Uterus (tissue), 4 donors: ENCODE measurements around the gene HLA-B. TPM values are rescaled to one million over a fixed set of nuclear protein-coding genes. Genes with fewer than 3 reads are reported as not detected.

Experiments used
- DNase-seq, 2 donors: peaks; one replicate each; pipeline ENCODE4 v3.0.0-alpha.2; 2019 to 2020
- H3K27ac ChIP-seq, 2 donors: fragments of 200-600 bp; sonication (generic); 1 replicate in 1 of 2; 2 replicates in 1 of 2; pipeline ENCODE4 v1.5.1; 2016 to 2018
- H3K27me3 ChIP-seq, 2 donors: fragments of 200-600 bp; sonication (generic); one replicate each; pipeline ENCODE4 v1.5.1; 2018 to 2019; ENCODE audit warnings: control low read depth in 1 of 2
- H3K36me3 ChIP-seq, 2 donors: fragments of 200-600 bp; sonication (generic); one replicate each; pipeline ENCODE4 v1.5.1; 2019; ENCODE audit warnings: control low read depth in 1 of 2
- H3K4me1 ChIP-seq, 2 donors: fragments of 200-600 bp; sonication (generic); one replicate each; pipeline ENCODE4 v1.5.1; 2018 to 2019; ENCODE audit warnings: control low read depth in 1 of 2
- H3K4me3 ChIP-seq, 2 donors: fragments of 200-600 bp; sonication (generic); 1 replicate in 1 of 2; 2 replicates in 1 of 2; pipeline ENCODE4 v1.5.1; 2018 to 2019; ENCODE audit warnings: mild to moderate bottlenecking in 1 of 2
- H3K9me3 ChIP-seq, 2 donors: fragments of 200-600 bp; sonication (generic); one replicate each; pipeline ENCODE4 v1.5.1; 2019; ENCODE audit warnings: control low read depth in 1 of 2
- CTCF ChIP-seq, 4 experiments: fragments of 200-600 bp in 2 of 4; fragments of 450-650 bp in 2 of 4; sonication (generic) in 2 of 4; IDR thresholded peaks; one replicate each; pipeline ENCODE4 v1.5.1; 2016 to 2019; ENCODE audit warnings: antibody characterized with exemption in 4 of 4, mild to moderate bottlenecking in 2 of 4, moderate library complexity in 1 of 4
- POLR2A ChIP-seq, 2 donors: fragments of 450-650 bp; IDR thresholded peaks; one replicate each; pipeline ENCODE4 v1.6.1; 2016; ENCODE audit warnings: antibody characterized with exemption in 2 of 2, mild to moderate bottlenecking in 1 of 2, moderate library complexity in 1 of 2
- intact Hi-C: fragments of 100-400 bp; cut with DNase I; formaldehyde crosslinking; loops from one replicate; pipeline ENCODE4 v1.15.1; 2023; ENCODE audit warnings: low total_unique reads
- total RNA-seq, 4 donors: library from RNA; depleted of rRNA in 3 of 4; stranded (reverse); fragments of >200 nt in 3 of 4; gene quantifications; one replicate each; pipeline versions ENCODE4 v1.1.0 to v1.2.4, GENCODE V29; 2014 to 2023
- donor health status: DM: yes; HTN: yes; CAD: no.

The HLA-B gene
- total RNA-seq, 4 donors from 2014 or later: 134 to 1,272 (median 737) TPM

- no peak overlapping the region for H3K4me3 ChIP-seq
- H3K27me3 ChIP-seq: no peaks in the 10 kb centered on the region
- H3K27ac ChIP-seq: no peak overlapping the region
- no peak for DNase-seq
- TF ChIP-seq POLR2A (IDR thresholded peaks at IDR 0.05) (no peak), CTCF (IDR thresholded peaks at IDR 0.05) (no peak)
- no peaks in the 10 kb centered on the region for H3K4me1 ChIP-seq
- peaks cover 0 to under 1% of the 10 kb centered on the region in 2 donors for H3K9me3 ChIP-seq
- intact Hi-C loops: no loop called here
- no peaks in the 10 kb centered on the region for H3K36me3 ChIP-seq
These were observed 11.8 kb downstream of the HLA-B start for GRCh38 chr6:31345026-31345730.

- no peaks in the 10 kb centered on the region for H3K4me1 ChIP-seq
- no peak overlapping the region for H3K27ac ChIP-seq
- intact Hi-C loops: no loop called here
These were observed 16.8 kb downstream of the HLA-B start for GRCh38 chr6:31340228-31340627.

GRCh38 chr6:31339210-31339609, 17.8 kb downstream of the HLA-B start:
- peaks cover 0 to 14% of the 10 kb centered on the region in 2 donors for H3K9me3 ChIP-seq
- H3K4me3 ChIP-seq: no peak overlapping the region
- no peak for TF ChIP-seq POLR2A (IDR thresholded peaks at IDR 0.05)
- TF ChIP-seq CTCF (IDR thresholded peaks at IDR 0.05): no peak
- no peaks in the 10 kb centered on the region for H3K4me1 ChIP-seq
- intact Hi-C loops: no loop called here
- no peaks in the 10 kb centered on the region for H3K27me3 ChIP-seq
- no peak overlapping the region for H3K27ac ChIP-seq
- no peaks in the 10 kb centered on the region for H3K36me3 ChIP-seq
- no peak for DNase-seq

More at GRCh38 chr6:31340228-31340627, 16.8 kb downstream of the HLA-B start:
- TF ChIP-seq CTCF (IDR thresholded peaks at IDR 0.05): no peak
- Histone ChIP-seq H3K9me3 (peaks cover 0 to 14% of the 10 kb centered on the region in 2 donors), H3K36me3 (no peaks in the 10 kb centered on the region), H3K4me3 (no peak overlapping the region), H3K27me3 (no peaks in the 10 kb centered on the region)
- DNase-seq: no peak

- DNase-seq: no peak
- H3K27ac ChIP-seq: no peak overlapping the region
- peaks cover 0 to 14% of the 10 kb centered on the region in 2 donors for H3K9me3 ChIP-seq
- no peaks in the 10 kb centered on the region for H3K36me3 ChIP-seq
- H3K4me1 ChIP-seq: no peaks in the 10 kb centered on the region
- intact Hi-C loops: no loop called here
- no peak overlapping the region for H3K4me3 ChIP-seq
- TF ChIP-seq CTCF (IDR thresholded peaks at IDR 0.05) (no peak), POLR2A (IDR thresholded peaks at IDR 0.05) (no peak)
- H3K27me3 ChIP-seq: no peaks in the 10 kb centered on the region
These were observed 20.0 kb downstream of the HLA-B start for GRCh38 chr6:31336896-31337496.
